Stimulated activated naive CD4-positive, alpha-beta T cell treated with Interleukin-2 at 50 U/mL for 16 hours (primary cell): Measurements from ENCODE around the gene STMN3.

Source experiments
- DNase-seq: peaks from one replicate; lab custom pipeline; 2025; lab: John Stamatoyannopoulos, UW

STMN3 gene

DNA sequence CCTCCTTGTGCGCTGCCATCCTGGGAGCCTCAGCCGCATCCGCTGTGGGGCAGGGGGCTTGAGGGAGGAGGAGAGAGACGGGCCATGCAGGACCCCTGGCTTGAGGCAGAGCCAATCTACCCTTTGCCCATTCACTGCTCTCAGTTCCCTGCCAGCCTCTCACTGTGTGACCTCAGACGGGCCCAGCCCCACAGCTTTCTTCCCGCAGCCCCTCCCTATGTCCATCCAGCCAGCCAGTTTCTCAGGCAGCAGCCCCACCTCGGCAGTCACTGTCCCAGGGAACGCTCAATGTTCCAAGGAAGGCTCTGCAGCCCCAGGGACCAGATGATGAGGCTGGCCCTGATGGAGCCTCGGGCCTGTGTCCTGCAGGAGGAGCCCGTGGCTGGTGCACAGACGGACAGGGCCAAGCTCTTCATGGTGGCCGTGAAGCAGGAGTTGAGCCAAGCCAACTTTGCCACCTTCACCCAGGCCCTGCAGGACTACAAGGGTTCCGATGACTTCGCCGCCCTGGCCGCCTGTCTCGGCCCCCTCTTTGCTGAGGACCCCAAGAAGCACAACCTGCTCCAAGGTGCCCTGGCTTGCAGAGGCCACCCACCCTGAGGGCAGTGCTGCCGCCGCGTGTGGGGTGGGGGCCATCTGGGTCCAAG, 39.3 kb upstream of the STMN3 start:
- DNase-seq, result no peak

DNA sequence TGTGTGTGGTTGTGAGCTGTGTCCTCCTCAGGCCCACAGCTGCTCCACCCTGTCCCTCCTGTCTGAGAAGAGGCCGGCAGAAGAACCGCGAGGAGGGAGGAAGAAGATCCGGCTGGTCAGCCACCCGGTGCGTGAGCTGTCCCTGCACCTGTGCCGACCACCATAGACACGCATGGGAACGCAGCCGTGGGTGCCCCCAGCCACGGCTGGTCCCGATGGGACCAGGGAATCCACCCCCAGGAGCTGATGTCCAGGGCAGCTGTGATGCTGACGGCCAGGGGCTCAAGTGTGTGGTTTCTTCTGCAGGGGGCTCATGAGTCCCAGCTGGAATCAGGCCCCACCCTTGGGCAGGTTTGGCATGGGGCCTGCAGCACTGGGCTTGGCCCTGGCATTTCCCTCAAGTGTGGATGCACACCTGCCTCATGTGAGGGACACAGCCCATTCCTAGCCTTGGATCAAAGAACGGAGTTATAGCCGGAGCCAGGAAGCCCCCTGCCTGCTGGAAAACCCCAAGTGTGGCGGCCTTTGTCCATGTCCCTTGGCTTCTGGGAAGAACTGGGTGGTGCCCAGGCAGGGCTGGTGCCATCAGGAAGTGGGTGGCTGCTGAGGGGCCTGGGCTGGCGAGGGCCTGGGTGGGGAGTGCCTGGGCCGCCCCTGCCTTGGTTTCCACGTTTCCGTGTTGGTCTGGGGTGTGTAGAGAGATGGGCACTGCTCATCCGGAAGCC, 38.6 kb upstream of the STMN3 start:
- no peak for DNase-seq

GRCh38 chr20:63690898-63691710, 37.9 kb upstream of the STMN3 start:
- DNase-seq, result no peak

DNA sequence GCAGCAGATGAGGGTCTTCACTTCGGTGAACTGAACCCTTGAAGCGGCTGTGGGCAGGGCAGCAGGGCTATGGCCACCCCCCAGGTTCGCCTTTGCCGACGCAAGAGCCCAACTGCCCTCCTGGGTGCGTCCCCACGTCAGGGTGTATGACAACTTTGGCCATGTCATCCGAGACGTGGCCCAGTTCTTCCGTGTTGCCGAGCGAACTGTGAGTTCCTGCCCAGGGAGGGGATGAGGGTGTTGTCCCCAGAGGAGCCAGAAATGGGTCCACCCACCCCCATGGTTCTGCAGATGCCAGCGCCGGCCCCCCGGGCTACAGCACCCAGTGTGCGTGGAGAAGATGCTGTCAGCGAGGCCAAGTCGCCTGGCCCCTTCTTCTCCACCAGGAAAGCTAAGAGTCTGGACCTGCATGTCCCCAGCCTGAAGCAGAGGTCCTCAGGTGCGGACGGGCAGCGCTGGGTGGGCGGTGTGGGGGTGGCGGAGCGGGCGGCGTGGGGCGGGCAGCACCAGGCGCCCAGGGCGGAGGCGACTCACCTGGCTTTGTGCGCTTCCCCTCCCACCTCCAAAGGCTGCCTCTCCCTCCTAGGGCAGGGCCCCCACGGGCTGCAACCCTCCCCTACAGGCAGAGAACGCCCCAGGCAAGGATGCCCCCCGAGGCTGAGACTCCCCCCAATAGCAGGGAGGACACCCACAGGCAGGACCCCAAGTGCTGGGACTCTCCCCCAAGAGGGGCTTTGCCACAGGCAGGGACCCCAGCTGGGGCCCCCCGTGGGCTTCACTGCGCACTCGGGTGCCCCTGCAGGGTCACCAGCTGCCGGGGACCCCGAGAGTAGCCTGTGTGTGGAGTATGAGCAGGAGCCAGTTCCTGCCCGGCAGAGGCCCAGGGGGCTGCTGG, 37.0 kb upstream of the STMN3 start:
- no peak for DNase-seq

DNA sequence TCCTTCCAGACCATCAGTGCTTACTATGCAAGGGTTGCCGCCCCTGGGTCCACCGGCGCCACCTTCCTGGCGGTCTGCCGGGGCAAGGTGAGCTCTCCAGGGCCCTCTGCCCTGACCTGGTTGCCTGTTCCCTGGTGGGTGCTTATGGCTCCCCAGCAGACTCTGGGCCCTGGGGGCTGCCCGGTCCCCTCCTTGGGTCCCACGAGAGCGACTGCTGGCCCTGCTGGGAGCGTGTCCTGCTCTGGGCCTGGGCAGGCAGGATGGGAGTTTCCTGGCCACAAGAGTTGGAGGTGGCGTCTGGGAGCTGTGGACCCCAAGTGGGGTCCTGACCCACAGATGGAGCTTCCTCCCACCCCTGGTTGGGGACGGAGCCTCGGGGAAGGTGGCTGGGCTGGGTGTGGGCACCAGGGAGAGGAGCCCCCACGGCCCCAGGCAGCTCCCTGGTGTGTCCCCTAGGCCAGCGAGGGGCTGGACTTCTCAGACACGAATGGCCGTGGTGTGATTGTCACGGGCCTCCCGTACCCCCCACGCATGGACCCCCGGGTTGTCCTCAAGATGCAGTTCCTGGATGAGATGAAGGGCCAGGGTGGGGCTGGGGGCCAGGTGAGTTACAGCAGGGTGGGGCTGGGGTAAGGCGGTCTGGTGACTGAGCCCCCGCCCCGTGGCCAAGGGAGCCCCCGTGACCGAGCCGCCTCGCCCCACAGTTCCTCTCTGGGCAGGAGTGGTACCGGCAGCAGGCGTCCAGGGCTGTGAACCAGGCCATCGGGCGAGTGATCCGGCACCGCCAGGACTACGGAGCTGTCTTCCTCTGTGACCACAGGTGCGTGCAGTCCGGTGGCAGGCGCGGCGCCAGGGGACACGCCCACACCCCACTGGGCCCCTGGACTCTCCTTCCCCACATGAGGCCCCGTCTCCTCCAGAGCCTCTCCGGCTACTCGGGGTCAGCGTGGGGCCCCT, 36.1 kb upstream of the STMN3 start:
- DNase-seq, result no peak

GRCh38 chr20:63688228-63689045, 35.2 kb upstream of the STMN3 start:
- no peak for DNase-seq

DNA sequence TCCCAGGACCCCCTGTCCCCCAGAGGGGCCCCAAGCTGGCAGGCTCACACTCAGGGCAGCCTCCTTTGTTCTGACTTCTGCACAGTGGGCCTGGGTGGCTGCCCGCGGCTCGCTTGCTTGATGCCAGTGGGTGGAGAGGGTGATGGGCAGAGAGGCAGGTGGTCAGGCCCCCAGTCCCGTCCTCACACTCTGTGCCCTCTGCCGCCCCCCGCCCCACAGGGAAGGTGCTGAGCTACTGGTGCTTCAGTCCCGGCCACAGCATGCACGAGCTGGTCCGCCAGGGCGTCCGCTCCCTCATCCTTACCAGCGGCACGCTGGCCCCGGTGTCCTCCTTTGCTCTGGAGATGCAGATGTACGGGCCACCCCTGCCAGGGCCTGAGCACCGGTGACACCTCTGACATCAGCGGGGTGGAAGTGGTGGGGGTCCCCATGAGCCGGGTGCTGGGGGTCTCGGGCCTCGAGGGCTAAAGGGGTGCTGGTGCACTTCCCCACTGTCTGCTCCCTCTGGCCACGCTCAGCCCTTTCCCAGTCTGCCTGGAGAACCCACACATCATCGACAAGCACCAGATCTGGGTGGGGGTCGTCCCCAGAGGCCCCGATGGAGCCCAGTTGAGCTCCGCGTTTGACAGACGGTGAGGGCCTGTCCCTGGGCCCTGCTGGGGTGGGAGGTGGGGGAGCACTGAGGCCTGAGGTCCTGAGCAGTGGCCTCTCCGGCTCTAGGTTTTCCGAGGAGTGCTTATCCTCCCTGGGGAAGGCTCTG, 34.4 kb upstream of the STMN3 start:
- DNase-seq, result no peak

- DNase-seq, result peak; percentile 42
These were observed 33.5 kb upstream of the STMN3 start for GRCh38 chr20:63686492-63687321.

DNA sequence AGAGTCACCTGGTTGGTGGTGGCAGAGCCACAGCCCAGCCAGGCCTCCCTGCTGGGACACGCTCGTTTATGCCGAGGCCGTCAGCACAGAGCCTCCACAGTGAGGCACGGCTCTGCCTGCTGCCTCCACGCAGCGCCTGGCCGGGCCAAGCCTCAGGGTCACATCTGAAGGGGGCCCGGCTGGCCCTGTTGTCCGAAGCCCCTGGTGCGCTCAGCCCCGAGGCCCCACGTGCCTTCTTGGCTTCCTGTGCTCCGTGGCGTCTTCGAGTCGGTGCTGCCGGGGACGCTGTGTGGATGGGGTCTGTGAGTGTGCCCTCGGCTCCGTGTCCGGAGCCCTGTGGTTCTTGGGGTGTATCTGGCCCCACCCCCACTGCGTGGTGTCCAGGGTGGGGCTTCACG, 32.9 kb upstream of the STMN3 start:
- no peak for DNase-seq

- no peak for DNase-seq
These were observed 32.2 kb upstream of the STMN3 start for GRCh38 chr20:63685269-63686026.

- no peak for DNase-seq
These were observed 29.3 kb upstream of the STMN3 start for GRCh38 chr20:63682384-63683139.

DNA sequence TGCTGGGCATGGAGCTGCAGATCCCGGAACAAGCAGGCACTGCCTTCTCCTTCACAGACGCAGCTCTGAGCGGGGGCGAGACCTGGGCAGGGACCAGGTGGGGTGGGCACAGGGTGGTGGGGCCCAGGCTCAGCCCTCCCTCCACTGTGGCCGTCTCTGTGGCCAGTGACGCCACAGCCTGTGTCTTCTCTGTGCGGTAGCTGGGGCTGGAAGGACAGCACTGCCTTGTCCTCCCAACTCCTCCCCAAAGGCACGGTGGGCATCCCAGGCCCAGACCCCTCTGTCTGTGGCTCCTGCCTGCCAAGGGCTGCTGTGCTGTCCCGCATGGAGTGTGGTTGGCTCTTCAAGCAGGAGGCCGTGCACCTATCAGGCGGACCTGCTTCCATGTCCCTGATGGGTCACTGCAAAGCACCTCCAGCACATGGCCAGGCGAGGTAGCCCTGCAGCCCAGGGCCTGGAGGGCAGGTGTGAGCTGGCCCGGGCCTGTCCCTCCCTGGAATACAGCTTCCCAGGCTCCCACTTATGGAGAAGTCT, 28.5 kb upstream of the STMN3 start:
- DNase-seq, result no peak

DNA sequence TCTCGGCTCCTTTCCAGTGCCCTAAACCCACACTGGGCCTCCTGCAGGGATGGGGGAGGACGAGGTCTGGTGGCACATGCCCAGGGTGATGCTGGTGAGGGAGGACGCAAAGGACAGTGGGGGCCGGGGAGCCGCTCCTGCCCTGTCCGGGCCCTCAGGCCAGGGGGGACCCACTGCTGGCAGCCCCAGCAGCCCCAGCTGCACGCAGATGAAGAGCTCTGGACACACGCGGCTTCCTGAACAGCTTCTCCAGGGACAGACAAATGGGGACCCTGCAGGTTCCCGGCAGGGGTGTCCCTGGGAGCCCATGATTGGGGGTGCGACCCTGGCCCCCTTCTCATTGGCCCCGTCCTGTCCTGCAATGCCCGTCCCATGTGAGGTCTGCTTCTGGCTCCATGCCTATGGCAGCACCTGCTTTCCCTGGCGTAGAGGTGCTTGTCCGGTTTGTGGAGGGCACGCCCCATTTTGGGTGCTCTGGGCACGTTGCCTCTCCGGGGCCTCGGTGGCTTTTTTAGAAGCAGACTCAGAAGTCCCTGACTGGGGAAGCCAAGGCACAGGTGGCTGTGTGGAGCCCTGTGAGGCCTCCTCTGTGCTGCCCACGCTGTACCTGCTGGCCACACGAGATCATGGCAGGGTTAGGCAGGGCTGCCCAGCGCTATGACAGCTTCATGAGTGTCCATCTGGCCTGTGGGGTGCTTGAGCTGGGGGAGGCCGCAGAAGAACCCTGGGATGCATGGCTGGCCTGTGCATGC, 27.8 kb upstream of the STMN3 start:
- no peak for DNase-seq

GRCh38 chr20:63680427-63680826, 27.2 kb upstream of the STMN3 start:
- no peak for DNase-seq

DNA sequence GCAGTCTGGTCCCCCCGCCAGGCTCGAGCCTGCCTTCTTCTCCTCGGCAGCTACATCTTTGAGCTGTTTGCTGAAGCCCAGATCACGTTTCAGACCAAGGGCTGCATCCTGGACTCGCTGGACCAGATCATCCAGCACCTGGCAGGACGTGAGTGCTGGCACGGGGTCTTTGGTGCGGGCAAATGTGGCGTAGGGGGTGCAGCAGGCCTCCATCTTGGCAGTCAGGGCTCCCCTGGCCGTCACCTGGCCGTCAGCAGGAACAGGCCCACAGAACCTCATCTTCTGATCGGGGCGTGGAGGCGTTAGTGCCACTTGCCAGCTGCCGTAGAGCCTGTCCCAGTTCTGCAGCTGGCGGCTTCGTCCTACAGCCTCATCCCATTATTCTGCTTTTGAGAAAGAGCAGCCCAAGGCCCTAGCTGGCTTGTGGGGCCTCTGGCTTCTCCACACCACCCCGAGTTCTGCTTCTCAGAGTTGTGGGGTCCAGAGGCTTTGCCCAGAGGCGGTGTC, 26.6 kb upstream of the STMN3 start:
- no peak for DNase-seq
